GM12878 (cell line): ENCODE data around the gene HNRNPF. TPM values are rescaled to one million over a fixed set of nuclear protein-coding genes. Genes with fewer than 3 reads are reported as not detected.
A peak's percentile ranks its signal among the peaks of the same experiment; 100 is the strongest.

Source experiments
- BCL3 ChIP-seq: IDR thresholded peaks from 2 replicates; pipeline ENCODE4 v1.6.1; 2011; ENCODE audit warnings: borderline replicate concordance, low read depth, mild to moderate bottlenecking, moderate library complexity, low read length; ENCODE audit not compliant: insufficient read depth, poor library complexity, severe bottlenecking
- CREM ChIP-seq: IDR thresholded peaks from 2 replicates; pipeline ENCODE4 v1.6.1; 2014; ENCODE audit warnings: antibody characterized with exemption, low read depth
- DPF2 ChIP-seq: fragments of 450-650 bp; IDR thresholded peaks from 2 replicates; pipeline ENCODE4 v1.6.1; 2017; ENCODE audit warnings: mild to moderate bottlenecking
- EP300 ChIP-seq, 2 experiments: fragments of 150-350 bp in 1 of 2; IDR thresholded peaks; 2 replicates each; pipeline ENCODE4 v1.6.1; 2011 to 2012; ENCODE audit warnings: low read depth in 2 of 2, low read length in 2 of 2, borderline replicate concordance in 1 of 2, improper control_type of control experiment in 1 of 2, inconsistent platforms in 1 of 2; ENCODE audit not compliant: control insufficient read depth in 1 of 2
- ETV6 ChIP-seq, 2 experiments: fragments of 450-650 bp in 1 of 2; IDR thresholded peaks in 1 of 2; conservative IDR thresholded peaks in 1 of 2; 2 replicates each; pipeline ENCODE4 v1.6.1; 2014; ENCODE audit warnings: antibody characterized with exemption in 1 of 2, borderline replicate concordance in 1 of 2, low read depth in 1 of 2, mild to moderate bottlenecking in 1 of 2, moderate library complexity in 1 of 2
- FOXK2 ChIP-seq: fragments of 450-650 bp; IDR thresholded peaks from 2 replicates; pipeline ENCODE4 v1.6.1; 2017; ENCODE audit warnings: mild to moderate bottlenecking, moderate library complexity
- FOXM1 ChIP-seq: IDR thresholded peaks from 2 replicates; pipeline ENCODE4 v1.6.1; 2012; ENCODE audit warnings: low read depth, mild to moderate bottlenecking, inconsistent platforms, low read length, moderate library complexity
- HDGF ChIP-seq: fragments of 450-650 bp; IDR thresholded peaks from 2 replicates; pipeline ENCODE4 v1.6.1; 2016; ENCODE audit warnings: antibody characterized with exemption
- IKZF2 ChIP-seq, 2 experiments: fragments of 450-650 bp; IDR thresholded peaks; 2 replicates each; pipeline ENCODE4 v1.6.1; 2017; ENCODE audit warnings: mild to moderate bottlenecking in 2 of 2, moderate library complexity in 2 of 2
- KDM1A ChIP-seq: fragments of 200-600 bp; sonication (generic); IDR thresholded peaks from 2 replicates; pipeline ENCODE4 v1.6.1; 2016; ENCODE audit warnings: borderline replicate concordance
- MAX ChIP-seq: IDR thresholded peaks from 2 replicates; pipeline ENCODE4 v1.6.1; 2012; ENCODE audit warnings: low read depth, low read length, improper control_type of control experiment
- MEF2B ChIP-seq: fragments of 450-650 bp; IDR thresholded peaks from 2 replicates; pipeline ENCODE4 v1.6.1; 2018; ENCODE audit warnings: mild to moderate bottlenecking, moderate library complexity; ENCODE audit not compliant: partially characterized antibody, poor library complexity, severe bottlenecking
- NFYA ChIP-seq: IDR thresholded peaks from 2 replicates; pipeline ENCODE4 v1.6.1; 2011; ENCODE audit warnings: low read depth, mild to moderate bottlenecking, low read length, improper control_type of control experiment, borderline replicate concordance
- NKRF ChIP-seq: fragments of 450-650 bp; conservative IDR thresholded peaks from 2 replicates; pipeline ENCODE4 v1.6.1; 2017; ENCODE audit warnings: mild to moderate bottlenecking, moderate library complexity
- RBBP5 ChIP-seq: fragments of 200-600 bp; sonication (generic); conservative IDR thresholded peaks from 2 replicates; pipeline ENCODE4 v1.6.1; 2016
- SIN3A ChIP-seq: IDR thresholded peaks from 2 replicates; pipeline ENCODE4 v1.6.1; 2012; ENCODE audit warnings: low read depth, low read length, improper control_type of control experiment
- SMARCA5 ChIP-seq: fragments of 450-650 bp; IDR thresholded peaks from 2 replicates; pipeline ENCODE4 v1.6.1; 2017; ENCODE audit warnings: mild to moderate bottlenecking
- SMC3 ChIP-seq: IDR thresholded peaks from 2 replicates; pipeline ENCODE4 v1.6.1; 2011; ENCODE audit warnings: low read length, improper control_type of control experiment, borderline replicate concordance
- SP1 ChIP-seq: IDR thresholded peaks from one replicate; pipeline ENCODE4 v1.6.1; 2011; ENCODE audit warnings: low read depth, low read length
- TAF1 ChIP-seq: IDR thresholded peaks from 2 replicates; pipeline ENCODE4 v1.6.1; 2011; ENCODE audit warnings: mild to moderate bottlenecking, low read depth, low read length, borderline replicate concordance
- ZBTB4 ChIP-seq: fragments of 450-650 bp; formaldehyde crosslinking; IDR thresholded peaks from 2 replicates; pipeline ENCODE4 v1.4.0; 2022; ENCODE audit warnings: mild to moderate bottlenecking, moderate library complexity
- ZNF207 ChIP-seq: fragments of 450-650 bp; IDR thresholded peaks from 2 replicates; pipeline ENCODE4 v1.6.1; 2014; ENCODE audit warnings: antibody characterized with exemption, mild to moderate bottlenecking, borderline replicate concordance
- ZNF274 ChIP-seq: IDR thresholded peaks from one replicate; pipeline ENCODE4 v1.8.0; 2011; ENCODE audit not compliant: insufficient read length, insufficient read depth
- ZNF384 ChIP-seq: IDR thresholded peaks from 2 replicates; pipeline ENCODE4 v1.6.1; 2012; ENCODE audit warnings: low read depth, mild to moderate bottlenecking, low read length, improper control_type of control experiment, borderline replicate concordance
- polyA plus RNA-seq, 11 experiments: library from polyadenylated mRNA; depleted of rRNA in 4 of 11; unstranded in 6 of 11; stranded (reverse) in 5 of 11; fragments of >200 nt; fragmentation: Nextera tagmentation in 4 of 11; fragmentation: Illumina TruSeq in 1 of 11; extraction: Ambion mirVana in 4 of 11; extraction: Trizol in 1 of 11; gene quantifications; 1 replicate in 1 of 11; 2 replicates in 10 of 11; pipeline versions ENCODE4 v1.2.1 to v1.2.3, GENCODE V29; 2011 to 2016; ENCODE audit warnings: inconsistent platforms in 2 of 11, missing spikeins in 2 of 11, low read depth in 1 of 11
- total RNA-seq, 4 experiments: library from RNA; depleted of rRNA in 3 of 4; stranded (reverse); fragments of >200 nt in 3 of 4; fragmentation: Illumina TruSeq in 1 of 4; extraction: Trizol in 1 of 4; gene quantifications; 2 replicates each; pipeline versions ENCODE4 v1.2.1 to v1.2.3, GENCODE V29; 2013 to 2021

Gene HNRNPF
- total and polyA plus RNA-seq, 10 of the 15 experiments (the other 5 are each of a cell fraction or from before 2014, with no cell fraction given), result 156 to 373 (median 293) TPM

- TF ChIP-seq NKRF (peak; percentile 45), ZNF207 (no peak), FOXM1 (no peak), ETV6 (conservative IDR thresholded peaks at IDR 0.05 in 1 of 2, IDR thresholded peaks at IDR 0.05 in 1 of 2; ENCODE audit: borderline replicate concordance in 1 of 2, low read depth in 1 of 2) (no peak), CREM (no peak), SIN3A (peak; percentile 38; the same call in 1 of the 2 replicates), IKZF2 (IDR thresholded peaks at IDR 0.05) (peak in 1 of 2 experiments; percentile 27; a peak in 1 of 4 replicates), MEF2B (no peak), ZBTB4 (no peak), RBBP5 (no peak), SMC3 (no peak), EP300 (IDR thresholded peaks at IDR 0.05; ENCODE audit: borderline replicate concordance in 1 of 2, control insufficient read depth in 1 of 2, low read depth in 2 of 2, low read length in 2 of 2) (no peak), DPF2 (no peak), ZNF274 (no peak), ZNF384 (no peak), SP1 (no peak), BCL3 (no peak), SMARCA5 (no peak), FOXK2 (no peak), NFYA (no peak), HDGF (no peak), KDM1A (no peak), TAF1 (peak; percentile 17; the same call in 1 of the 2 replicates), MAX (peak; percentile 10; the same call in 1 of the 2 replicates)
Measured at GRCh38 chr10:43396061-43396927, 12.7 kb downstream of the HNRNPF start (continued).
